Prostate gland (tissue), 2 donors: ENCODE measurements around the gene ZNRF3.

Experiments
- CTCF ChIP-seq, 4 experiments: fragments of 200-600 bp in 2 of 4; fragments of 450-650 bp in 2 of 4; sonication (generic) in 2 of 4; IDR thresholded peaks; 1 replicate in 3 of 4; 2 replicates in 1 of 4; pipeline ENCODE4 v1.5.1; 2016 to 2019; ENCODE audit warnings: antibody characterized with exemption in 4 of 4, mild to moderate bottlenecking in 2 of 4, moderate library complexity in 2 of 4
- POLR2A ChIP-seq: fragments of 450-650 bp; IDR thresholded peaks from one replicate; pipeline ENCODE4 v1.6.1; 2016; ENCODE audit warnings: antibody characterized with exemption, mild to moderate bottlenecking
- POLR2AphosphoS5 ChIP-seq: sonication (generic); formaldehyde crosslinking; IDR thresholded peaks from one replicate; pipeline ENCODE4 v1.6.1; 2017; ENCODE audit warnings: antibody characterized with exemption

DNA sequence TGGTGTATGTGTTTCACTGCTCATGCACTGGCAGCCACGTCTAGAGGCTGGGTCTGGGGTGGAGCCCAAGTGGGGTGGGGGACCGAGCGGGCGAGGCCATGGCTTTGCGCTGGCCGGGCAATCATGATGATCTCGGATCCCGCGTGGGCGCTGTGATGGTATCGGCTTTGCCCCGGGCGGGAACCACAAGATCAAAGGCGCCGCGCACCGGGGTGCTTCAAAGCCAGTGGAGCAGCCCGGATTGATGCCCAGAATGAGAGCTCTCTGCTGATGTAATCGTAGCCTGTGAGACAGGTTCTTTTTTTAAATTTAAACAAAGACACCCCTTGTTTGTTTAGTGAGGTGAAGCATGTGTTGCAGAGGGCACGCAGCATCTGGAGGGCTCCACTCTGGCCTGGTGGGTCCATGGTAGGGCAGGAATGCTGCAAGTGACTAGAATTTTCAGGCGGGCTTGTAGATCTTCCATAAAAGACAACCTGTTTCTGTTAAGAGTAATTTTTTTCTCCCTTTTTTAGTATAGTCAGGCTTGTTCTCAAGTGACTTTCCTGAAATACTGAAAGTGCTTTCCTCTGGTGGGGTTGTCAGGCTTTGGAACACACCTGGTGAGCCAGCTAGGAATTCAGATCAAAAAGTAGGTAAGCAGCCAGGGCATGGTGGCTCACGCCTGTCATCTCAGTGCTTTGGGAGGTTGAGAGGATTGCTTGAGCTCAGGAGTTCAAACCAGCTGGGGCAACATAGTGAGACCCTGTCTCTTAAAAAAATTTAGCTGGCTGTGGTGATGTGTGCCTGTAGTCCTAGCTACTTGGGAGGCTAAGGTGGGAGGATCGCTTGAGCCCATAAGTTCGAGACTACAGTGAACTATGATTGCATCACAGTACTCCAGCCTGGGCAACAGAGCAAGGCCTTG lies 40.7 kb downstream of the ZNRF3 start:
- no peak for TF ChIP-seq CTCF (IDR thresholded peaks at IDR 0.05)
- TF ChIP-seq POLR2A, result no peak
- TF ChIP-seq POLR2AphosphoS5, result peak; percentile 70
